T follicular helper cell (primary cell): ENCODE measurements around the gene C19orf53.
A peak's percentile ranks its signal among the peaks of the same experiment; 100 is the strongest.
"Not testable (repeated sequence)": the region's sequence is repeated elsewhere in the genome, so short reads cannot be mapped to it uniquely, and the experiment has no call there.

Source experiments
- DNase-seq: peaks from one replicate; pipeline ENCODE4 v3.0.0-alpha.2; 2020; ENCODE audit warnings: low read depth

The C19orf53 gene

GRCh38 chr19:13763265-13763664, 11.0 kb upstream of the C19orf53 start:
- DNase-seq: no peak

GRCh38 chr19:13764101-13764807, 10.0 kb upstream of the C19orf53 start, which contains the start of gene MRI1:
MRI1 (plus strand) TSS chr19:13764522; CDS start chr19:13764589, 67 bp downstream.
- peak; percentile 47 for DNase-seq

GRCh38 chr19:13764821-13765394, 9.3 kb upstream of the C19orf53 start:
- no peak for DNase-seq

GRCh38 chr19:13765395-13766094, 8.7 kb upstream of the C19orf53 start:
- no peak for DNase-seq

GRCh38 chr19:13766095-13766481, 8.2 kb upstream of the C19orf53 start:
- no peak for DNase-seq

GRCh38 chr19:13768510-13768909, 5.7 kb upstream of the C19orf53 start:
- DNase-seq: no peak

- DNase-seq: no peak
Observed at GRCh38 chr19:13770013-13770635, 4.1 kb upstream of the C19orf53 start.

GRCh38 chr19:13778398-13778797, 4.1 kb downstream of the C19orf53 start:
- no peak for DNase-seq

- DNase-seq: no peak
Observed at GRCh38 chr19:13778847-13779246, 4.6 kb downstream of the C19orf53 start.

- not testable (repeated sequence) for DNase-seq
Observed at GRCh38 chr19:13779794-13780193, 5.5 kb downstream of the C19orf53 start.

GRCh38 chr19:13781547-13781946, 7.3 kb downstream of the C19orf53 start:
- DNase-seq: no peak

- no peak for DNase-seq
Observed at GRCh38 chr19:13782537-13782936, 8.3 kb downstream of the C19orf53 start.

GRCh38 chr19:13783565-13784500, 9.6 kb downstream of the C19orf53 start:
- DNase-seq: no peak

GRCh38 chr19:13784731-13785452, 10.6 kb downstream of the C19orf53 start:
- DNase-seq: peak; percentile 56

GRCh38 chr19:13788991-13789390, 14.7 kb downstream of the C19orf53 start:
- no peak for DNase-seq

- no peak for DNase-seq
Observed at GRCh38 chr19:13790354-13790753, 16.1 kb downstream of the C19orf53 start.

GRCh38 chr19:13793317-13793716, 19.1 kb downstream of the C19orf53 start:
- DNase-seq: not testable (repeated sequence)

- no peak for DNase-seq
Observed at GRCh38 chr19:13794398-13794756, 20.1 kb downstream of the C19orf53 start.

- peak; percentile 64 for DNase-seq
Observed at GRCh38 chr19:13794757-13795589, 20.7 kb downstream of the C19orf53 start, which contains the start of gene ZSWIM4. ZSWIM4 (plus strand) TSS chr19:13795443; CDS start chr19:13795649, 206 bp downstream.
